ENCODE data around the gene ZNF45. TPM values are rescaled to one million over a fixed set of nuclear protein-coding genes. Genes with fewer than 3 reads are reported as not detected.
"Not testable (repeated sequence)": the region's sequence is repeated elsewhere in the genome, so short reads cannot be mapped to it uniquely, and the experiment has no call there.

Gene ZNF45
- total and polyA plus RNA-seq, 2 donors: 8.6 to 18.2 TPM

DNA sequence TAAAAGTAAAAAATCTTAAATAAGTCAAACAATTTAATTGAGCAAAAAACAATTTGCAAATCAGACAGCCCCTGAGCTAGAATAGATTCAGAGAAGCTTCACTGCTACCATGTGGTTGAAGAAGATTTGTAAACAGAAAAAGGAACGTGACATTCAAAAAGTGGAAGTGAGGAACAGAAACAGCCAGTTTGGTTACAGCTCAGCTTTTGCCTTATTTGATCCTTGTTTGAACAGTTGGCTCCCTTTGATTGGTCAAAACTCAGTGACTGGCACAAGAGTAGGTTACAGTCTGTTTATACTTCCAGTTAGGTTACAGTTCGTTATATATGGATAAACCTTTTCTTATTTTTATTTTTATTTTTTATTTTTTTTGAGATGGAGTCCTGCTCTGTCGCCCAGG, 21.7 kb upstream of the ZNF45 start:
- Histone ChIP-seq H3K4me1 (ENCODE audit: control insufficient read depth in 2 of 2, insufficient read depth in 2 of 2, low read length in 2 of 2) (no peaks in the 10 kb centered on the region), H3K27ac (ENCODE audit: low read depth in 1 of 2, low read length in 1 of 2) (no peak overlapping the region), H3K27me3 (ENCODE audit: control insufficient read depth in 2 of 2, insufficient read depth in 1 of 2, low read length in 1 of 2) (no peaks in the 10 kb centered on the region), H3K9me3 (ENCODE audit: control insufficient read depth in 2 of 2, insufficient read depth in 1 of 2, low read length in 1 of 2) (peaks cover 0 to 16% of the 10 kb centered on the region in 2 donors), H3K4me3 (ENCODE audit: low read length in 2 of 2) (no peak overlapping the region), H3K36me3 (ENCODE audit: control insufficient read depth in 2 of 2, insufficient read depth in 2 of 2, low read length in 1 of 2) (no peaks in the 10 kb centered on the region)
- WGBS: 95% methylated on average over 3 of the region's 3 CpGs
- DNase-seq (ENCODE audit: low read depth in 6 of 9, low spot score in 9 of 9): no peak

DNA sequence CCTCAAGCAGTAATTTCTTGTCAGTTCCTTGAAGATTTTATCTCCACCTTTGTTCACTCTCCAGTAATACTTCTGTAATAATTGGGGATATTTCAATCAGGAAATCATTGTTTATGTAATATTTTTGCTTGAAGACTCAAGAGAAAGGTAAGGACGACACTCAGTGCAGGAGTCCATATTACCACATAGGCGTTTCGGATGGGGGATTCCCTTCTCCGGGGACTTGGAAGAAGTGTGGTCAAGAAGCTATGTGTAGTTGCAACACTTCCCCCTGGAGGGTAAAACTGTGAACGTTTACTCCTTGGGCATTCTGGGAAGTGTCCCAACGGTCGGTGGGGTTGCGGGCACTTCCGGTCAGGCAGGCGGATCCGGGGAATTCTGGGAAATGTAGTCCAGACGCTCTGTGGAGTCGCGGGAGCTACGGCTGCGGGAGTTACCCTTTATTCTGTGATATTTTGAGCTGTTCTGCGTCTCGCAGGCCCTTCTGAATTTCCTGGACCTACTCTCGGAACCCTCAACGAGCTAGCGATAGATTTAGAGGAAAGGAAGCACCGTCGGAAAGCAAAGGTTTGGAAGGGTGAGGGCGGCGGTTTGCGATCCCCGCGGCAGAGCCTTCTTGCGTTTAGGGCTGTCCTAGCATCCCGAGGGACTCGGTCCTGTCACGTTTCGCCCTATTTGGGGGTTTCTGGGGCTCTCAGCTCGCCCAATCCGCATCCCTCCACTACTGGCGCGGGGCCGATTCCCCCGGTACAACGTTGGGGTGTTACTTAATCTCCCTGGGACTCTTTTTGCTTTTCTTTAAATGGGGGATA, 16.0 kb upstream of the ZNF45 start, which contains the start of gene ZNF221:
Gene ZNF221, plus strand, starts transcription at position 395 of the 812 bp plus-strand sequence. CDS start 11,499 bp downstream, outside the sequence.
- Histone ChIP-seq H3K27ac (ENCODE audit: low read depth in 1 of 2, low read length in 1 of 2) (peak within 1 kb of the TSS in 1 of 2 donors; percentile 45), H3K4me1 (ENCODE audit: control insufficient read depth in 2 of 2, insufficient read depth in 2 of 2, low read length in 2 of 2) (peaks cover 0 to 5% of the 10 kb centered on the region in 2 donors), H3K4me3 (ENCODE audit: low read length in 2 of 2) (peak within 1 kb of the TSS; percentile 56 to 79), H3K36me3 (ENCODE audit: control insufficient read depth in 2 of 2, insufficient read depth in 2 of 2, low read length in 1 of 2) (no peaks in the 10 kb centered on the region), H3K9me3 (ENCODE audit: control insufficient read depth in 2 of 2, insufficient read depth in 1 of 2, low read length in 1 of 2) (peaks cover 0 to 10% of the 10 kb centered on the region in 2 donors), H3K27me3 (ENCODE audit: control insufficient read depth in 2 of 2, insufficient read depth in 1 of 2, low read length in 1 of 2) (no peaks in the 10 kb centered on the region)
- DNase-seq (ENCODE audit: low read depth in 6 of 9, low spot score in 9 of 9): peak; percentile 44 to 83 (median 56)
- 1% methylated on average over 40 of the region's 40 CpGs for WGBS

DNA sequence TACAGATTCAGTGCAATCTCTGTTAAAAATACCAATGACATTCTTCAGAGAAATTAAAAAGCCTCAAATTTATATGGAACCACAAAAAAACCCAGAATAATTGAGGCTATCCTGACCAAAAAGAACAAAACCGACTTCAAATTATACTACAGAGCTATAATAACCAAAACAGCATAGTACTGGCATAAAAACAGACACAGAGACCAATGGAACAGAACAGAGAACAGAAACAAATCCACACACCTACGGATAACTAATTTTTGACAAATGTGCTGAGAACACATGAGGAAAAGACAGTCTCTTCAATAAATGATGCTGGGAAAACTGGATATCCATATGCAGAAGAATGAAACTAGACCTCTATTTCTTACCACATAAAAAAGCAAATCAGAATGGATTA, 14.7 kb upstream of the ZNF45 start:
- not testable (repeated sequence) for DNase-seq (ENCODE audit: low read depth in 6 of 9, low spot score in 9 of 9); H3K4me1 ChIP-seq (ENCODE audit: control insufficient read depth in 2 of 2, insufficient read depth in 2 of 2, low read length in 2 of 2); H3K4me3 ChIP-seq (ENCODE audit: low read length in 2 of 2); H3K9me3 ChIP-seq (ENCODE audit: control insufficient read depth in 2 of 2, insufficient read depth in 1 of 2, low read length in 1 of 2); H3K27me3 ChIP-seq (ENCODE audit: control insufficient read depth in 2 of 2, insufficient read depth in 1 of 2, low read length in 1 of 2); H3K27ac ChIP-seq (ENCODE audit: low read depth in 1 of 2, low read length in 1 of 2); H3K36me3 ChIP-seq (ENCODE audit: control insufficient read depth in 2 of 2, insufficient read depth in 2 of 2, low read length in 1 of 2)
- 93% methylated on average over 2 of the region's 2 CpGs for WGBS

DNA sequence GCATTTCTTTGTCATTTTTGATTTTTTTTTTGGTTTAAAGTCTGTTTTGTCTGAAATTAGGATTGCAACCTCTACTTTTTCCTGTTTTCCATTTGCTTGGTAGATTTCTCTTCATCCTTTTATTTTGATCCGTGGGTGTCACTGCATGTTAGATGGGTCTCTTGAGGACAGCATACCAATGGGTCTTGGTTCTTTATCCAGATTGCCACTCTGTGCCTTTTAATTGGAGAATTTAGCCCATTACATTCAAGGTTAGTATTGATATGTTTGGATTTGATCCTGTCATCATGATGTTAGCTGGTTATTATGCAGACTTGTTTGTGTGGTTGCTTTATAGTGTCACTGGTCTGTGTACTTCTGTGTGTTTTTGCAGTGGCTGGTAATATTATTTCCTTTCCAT, 12.3 kb upstream of the ZNF45 start:
- WGBS: 0% methylated on average over 1 of the region's 1 CpG
- H3K9me3 ChIP-seq (ENCODE audit: control insufficient read depth in 2 of 2, insufficient read depth in 1 of 2, low read length in 1 of 2): not testable (repeated sequence)

DNA sequence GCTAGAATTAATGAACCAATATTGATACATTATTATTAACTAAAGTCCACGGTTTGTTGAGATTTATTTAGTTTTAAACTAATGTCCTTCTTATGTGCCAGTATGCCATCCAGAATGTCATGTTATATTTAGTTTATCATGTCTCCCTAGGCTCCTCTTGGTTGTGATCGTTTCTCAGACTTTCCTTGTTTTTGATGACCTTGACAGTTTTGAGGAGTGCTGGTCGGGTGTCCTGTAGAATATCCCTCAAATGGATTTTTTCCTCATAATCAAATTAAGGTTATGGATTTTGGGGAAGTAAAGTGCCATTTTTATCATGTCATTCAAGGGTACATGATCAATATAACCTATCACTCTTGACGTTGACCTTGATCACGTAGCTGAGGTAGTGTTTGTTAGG, 6.1 kb upstream of the ZNF45 start:
- DNase-seq (ENCODE audit: low read depth in 6 of 9, low spot score in 9 of 9): no peak
- H3K9me3 ChIP-seq (ENCODE audit: control insufficient read depth in 2 of 2, insufficient read depth in 1 of 2, low read length in 1 of 2): no peaks in the 10 kb centered on the region
- no peaks in the 10 kb centered on the region for H3K27me3 ChIP-seq (ENCODE audit: control insufficient read depth in 2 of 2, insufficient read depth in 1 of 2, low read length in 1 of 2)
- WGBS: 77% methylated on average over 5 of the region's 5 CpGs
- no peak overlapping the region for H3K4me3 ChIP-seq (ENCODE audit: low read length in 2 of 2)
- no peaks in the 10 kb centered on the region for H3K4me1 ChIP-seq (ENCODE audit: control insufficient read depth in 2 of 2, insufficient read depth in 2 of 2, low read length in 2 of 2)
- H3K36me3 ChIP-seq (ENCODE audit: control insufficient read depth in 2 of 2, insufficient read depth in 2 of 2, low read length in 1 of 2): no peaks in the 10 kb centered on the region
- H3K27ac ChIP-seq (ENCODE audit: low read depth in 1 of 2, low read length in 1 of 2): no peak overlapping the region

More for the DNA sequence above, 12.3 kb upstream of the ZNF45 start:
- DNase-seq (ENCODE audit: low read depth in 6 of 9, low spot score in 9 of 9); H3K27ac ChIP-seq (ENCODE audit: low read depth in 1 of 2, low read length in 1 of 2); H3K27me3 ChIP-seq (ENCODE audit: control insufficient read depth in 2 of 2, insufficient read depth in 1 of 2, low read length in 1 of 2); H3K4me3 ChIP-seq (ENCODE audit: low read length in 2 of 2); H3K4me1 ChIP-seq (ENCODE audit: control insufficient read depth in 2 of 2, insufficient read depth in 2 of 2, low read length in 2 of 2); H3K36me3 ChIP-seq (ENCODE audit: control insufficient read depth in 2 of 2, insufficient read depth in 2 of 2, low read length in 1 of 2): not testable (repeated sequence)

DNA sequence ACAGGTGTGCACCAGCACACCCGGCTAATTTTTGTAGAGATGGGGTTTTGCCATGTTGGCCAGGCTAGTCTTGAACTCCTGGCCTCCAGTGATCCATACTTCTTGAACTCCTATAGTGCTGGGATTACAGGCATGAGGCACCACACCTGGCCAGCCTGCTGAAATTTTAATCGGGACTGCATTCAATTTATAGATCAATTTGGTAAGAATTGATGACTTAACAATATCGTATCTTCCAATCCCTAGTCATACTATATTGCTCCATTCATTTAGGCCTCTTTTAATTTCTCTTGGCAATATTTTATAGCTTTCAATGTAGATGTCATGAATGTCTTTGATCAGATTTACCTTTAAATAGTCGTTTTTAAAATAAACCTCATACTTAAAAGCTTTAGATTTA, 5.6 kb upstream of the ZNF45 start:
- Histone ChIP-seq H3K36me3 (ENCODE audit: control insufficient read depth in 2 of 2, insufficient read depth in 2 of 2, low read length in 1 of 2) (no peaks in the 10 kb centered on the region), H3K9me3 (ENCODE audit: control insufficient read depth in 2 of 2, insufficient read depth in 1 of 2, low read length in 1 of 2) (no peaks in the 10 kb centered on the region), H3K4me3 (ENCODE audit: low read length in 2 of 2) (no peak overlapping the region), H3K27ac (ENCODE audit: low read depth in 1 of 2, low read length in 1 of 2) (no peak overlapping the region), H3K27me3 (ENCODE audit: control insufficient read depth in 2 of 2, insufficient read depth in 1 of 2, low read length in 1 of 2) (no peaks in the 10 kb centered on the region), H3K4me1 (ENCODE audit: control insufficient read depth in 2 of 2, insufficient read depth in 2 of 2, low read length in 2 of 2) (peaks cover 0 to under 1% of the 10 kb centered on the region in 2 donors)
- WGBS: 83% methylated on average over 4 of the region's 4 CpGs
- no peak for DNase-seq (ENCODE audit: low read depth in 6 of 9, low spot score in 9 of 9)

DNA sequence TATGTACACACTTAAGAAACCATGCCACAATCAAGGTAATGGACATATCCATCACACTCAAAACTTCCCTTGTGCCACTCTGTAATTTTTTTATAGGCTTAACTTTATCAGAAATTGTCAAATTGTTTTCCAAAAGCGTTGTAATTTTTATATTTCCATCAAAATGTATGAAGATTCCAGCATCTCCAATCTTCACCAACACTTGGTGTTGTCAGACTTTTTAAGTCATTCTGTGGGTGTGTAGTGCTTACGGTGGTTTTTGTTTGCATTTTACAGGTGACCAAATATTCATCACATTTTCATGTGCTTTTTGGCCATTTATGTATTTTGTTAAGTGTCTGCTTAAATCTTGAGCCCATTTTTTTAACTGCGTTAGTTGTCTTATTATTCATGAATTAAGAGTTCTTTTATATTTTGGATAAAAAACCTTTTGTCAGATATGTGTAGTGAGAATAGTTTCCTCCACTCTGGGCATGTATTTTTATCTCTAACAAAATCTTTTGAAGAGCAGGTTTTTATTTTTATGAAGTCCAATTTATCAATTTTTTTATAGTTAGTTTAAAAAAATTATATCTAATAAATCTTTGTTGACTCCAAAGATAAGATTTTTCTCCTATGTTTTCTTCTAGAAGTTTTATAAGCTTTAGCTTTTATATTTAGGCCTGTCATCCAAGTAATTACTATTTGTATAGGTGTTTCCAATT, 4.6 kb upstream of the ZNF45 start:
- no peak overlapping the region for H3K4me3 ChIP-seq (ENCODE audit: low read length in 2 of 2)
- H3K36me3 ChIP-seq (ENCODE audit: control insufficient read depth in 2 of 2, insufficient read depth in 2 of 2, low read length in 1 of 2): no peaks in the 10 kb centered on the region
- DNase-seq (ENCODE audit: low read depth in 6 of 9, low spot score in 9 of 9): no peak
- H3K4me1 ChIP-seq (ENCODE audit: control insufficient read depth in 2 of 2, insufficient read depth in 2 of 2, low read length in 2 of 2): peaks cover 4% of the 10 kb centered on the region in 2 donors
- no peaks in the 10 kb centered on the region for H3K27me3 ChIP-seq (ENCODE audit: control insufficient read depth in 2 of 2, insufficient read depth in 1 of 2, low read length in 1 of 2)
- H3K9me3 ChIP-seq (ENCODE audit: control insufficient read depth in 2 of 2, insufficient read depth in 1 of 2, low read length in 1 of 2): no peaks in the 10 kb centered on the region
- no peak overlapping the region for H3K27ac ChIP-seq (ENCODE audit: low read depth in 1 of 2, low read length in 1 of 2)
- WGBS: 75% methylated on average over 3 of the region's 3 CpGs

DNA sequence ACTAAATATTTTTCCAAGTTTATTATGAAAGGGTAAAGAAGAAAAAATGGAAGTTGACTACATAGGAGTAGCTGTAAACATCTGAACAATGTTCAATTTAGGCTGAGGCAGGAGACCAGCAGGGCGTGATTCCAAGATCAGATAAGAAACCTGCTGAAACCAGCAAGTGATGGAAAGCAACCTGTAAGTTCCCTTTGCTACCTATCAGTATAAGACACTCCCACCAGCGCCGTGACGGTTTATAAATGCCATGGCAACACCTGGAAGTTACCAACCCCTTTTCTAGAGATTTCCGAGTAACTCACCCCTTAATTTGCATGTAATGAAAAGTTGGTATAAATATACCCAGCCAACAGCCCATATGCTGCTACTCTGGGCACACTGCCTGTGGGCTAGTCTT, 1.1 kb upstream of the ZNF45 start:
- peaks cover 4% of the 10 kb centered on the region in 2 donors for H3K4me1 ChIP-seq (ENCODE audit: control insufficient read depth in 2 of 2, insufficient read depth in 2 of 2, low read length in 2 of 2)
- DNase-seq (ENCODE audit: low read depth in 6 of 9, low spot score in 9 of 9): no peak
- no peak overlapping the region for H3K4me3 ChIP-seq (ENCODE audit: low read length in 2 of 2)
- no peak overlapping the region for H3K27ac ChIP-seq (ENCODE audit: low read depth in 1 of 2, low read length in 1 of 2)
- H3K36me3 ChIP-seq (ENCODE audit: control insufficient read depth in 2 of 2, insufficient read depth in 2 of 2, low read length in 1 of 2): peaks cover 12 to 14% of the 10 kb centered on the region in 2 donors
- H3K27me3 ChIP-seq (ENCODE audit: control insufficient read depth in 2 of 2, insufficient read depth in 1 of 2, low read length in 1 of 2): no peaks in the 10 kb centered on the region
- 85% methylated on average over 5 of the region's 5 CpGs for WGBS
- no peaks in the 10 kb centered on the region for H3K9me3 ChIP-seq (ENCODE audit: control insufficient read depth in 2 of 2, insufficient read depth in 1 of 2, low read length in 1 of 2)
